GM19397 (cell line): Measurements from ENCODE around the gene ARL4A.

Source experiments
- ATAC-seq: cut with Tn5 transposase; IDR thresholded peaks from one replicate; pipeline ENCODE4 v1.9.1; 2021; ENCODE audit warnings: mild to moderate bottlenecking, moderate library complexity; ENCODE audit not compliant: unreplicated experiment

ARL4A gene

DNA sequence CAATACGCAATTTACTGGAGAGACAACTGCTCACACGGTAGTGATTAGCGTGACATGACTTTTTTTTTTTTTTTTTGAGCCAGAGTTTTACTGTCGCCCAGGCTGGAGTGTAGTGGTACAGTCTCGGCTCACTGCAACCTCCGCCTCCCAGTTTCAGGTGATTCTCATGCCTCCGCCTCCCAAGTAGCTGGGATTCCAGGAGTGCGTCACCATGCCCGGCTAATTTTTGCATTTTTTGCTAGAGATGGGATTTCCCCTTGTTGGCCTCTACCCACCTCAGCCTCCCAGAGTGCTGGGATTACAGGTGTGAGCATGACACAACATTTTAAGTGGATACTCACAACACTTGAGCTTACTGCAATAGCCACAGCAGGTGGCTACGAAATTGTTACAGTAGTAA lies 11.9 kb downstream of the ARL4A start:
- ATAC-seq, result no peak

GRCh38 chr7:12701433-12701832 lies 14.0 kb downstream of the ARL4A start:
- ATAC-seq, result no peak

- ATAC-seq, result no peak
These were observed 16.4 kb downstream of the ARL4A start for GRCh38 chr7:12703881-12704280.

DNA sequence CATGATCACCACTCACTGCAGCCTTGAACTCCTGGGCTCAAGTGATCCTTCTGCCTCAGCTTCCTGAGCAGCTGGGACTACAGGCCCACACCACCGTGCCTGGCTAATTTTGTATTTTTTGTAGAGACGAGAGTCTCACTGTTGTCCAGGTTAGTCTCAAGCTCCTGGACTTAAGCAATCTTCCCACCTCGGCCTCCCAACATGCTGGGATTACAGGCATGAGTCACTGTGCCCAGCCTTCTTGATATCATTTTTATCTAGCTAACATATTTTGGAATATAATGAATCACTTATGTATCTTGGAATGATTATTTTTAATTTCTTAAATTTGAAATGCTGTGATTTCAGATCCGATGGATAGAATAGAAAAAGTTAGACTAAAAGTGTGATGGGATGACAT lies 18.4 kb downstream of the ARL4A start:
- ATAC-seq, result no peak

GRCh38 chr7:12706900-12707536 lies 19.6 kb downstream of the ARL4A start:
- ATAC-seq, result no peak

GRCh38 chr7:12708314-12708713 lies 20.9 kb downstream of the ARL4A start:
- ATAC-seq, result no peak

DNA sequence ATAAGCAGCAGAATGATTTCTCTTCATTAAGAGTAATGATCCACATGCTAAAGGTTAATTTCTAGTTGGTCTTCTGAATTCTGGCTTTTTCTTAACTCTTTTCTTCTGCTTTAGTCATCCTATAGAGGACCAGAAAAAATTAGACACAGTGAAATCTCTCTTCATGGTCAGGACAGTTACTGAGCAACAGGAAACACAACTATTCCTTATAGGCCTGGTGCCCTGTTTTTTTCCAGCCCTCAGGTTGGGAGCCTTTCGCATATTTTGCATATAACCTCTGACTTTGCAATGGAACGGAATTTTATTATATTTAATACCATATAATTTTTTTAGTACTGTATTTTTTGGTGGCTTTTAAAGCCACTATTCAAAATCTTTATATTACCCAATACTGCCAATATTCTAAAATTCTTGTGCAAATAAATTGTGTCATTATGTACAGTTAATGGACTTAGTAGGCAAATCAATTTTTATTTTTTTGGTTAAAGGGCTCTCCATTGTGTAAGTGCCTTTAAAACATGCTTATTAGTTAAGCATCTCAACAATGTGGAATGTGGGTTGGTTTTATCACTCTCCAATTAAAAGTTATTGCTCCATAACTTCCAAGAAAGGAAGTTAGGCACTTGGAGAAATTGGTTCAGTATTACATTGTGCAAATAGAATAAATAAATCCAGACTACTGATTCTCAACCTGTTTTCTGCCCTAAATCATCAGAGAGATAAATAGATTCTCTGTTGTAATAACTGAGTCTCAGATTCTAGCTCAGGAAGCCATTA lies 22.5 kb downstream of the ARL4A start:
- ATAC-seq, result no peak

GRCh38 chr7:12711124-12711523 lies 23.7 kb downstream of the ARL4A start:
- ATAC-seq, result no peak

GRCh38 chr7:12712236-12712635 lies 24.8 kb downstream of the ARL4A start:
- ATAC-seq, result no peak

GRCh38 chr7:12713625-12714378 lies 26.4 kb downstream of the ARL4A start:
- no peak for ATAC-seq

DNA sequence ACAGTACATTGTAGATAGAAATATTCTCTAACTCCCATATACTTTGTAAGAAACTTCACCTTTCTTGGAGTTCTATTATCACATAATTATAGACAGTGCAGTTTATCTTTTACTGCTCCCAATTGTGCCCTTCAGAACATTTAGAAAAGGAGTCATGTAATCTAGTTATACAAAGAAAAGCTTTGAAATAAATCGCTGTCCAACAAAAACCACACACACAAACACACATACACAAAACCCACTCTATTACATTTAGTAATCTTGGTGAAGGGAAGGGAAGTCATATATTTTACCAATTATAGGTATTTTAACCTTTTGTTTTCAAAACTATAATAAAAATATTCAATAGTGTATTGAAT lies 26.9 kb downstream of the ARL4A start:
- ATAC-seq, result no peak

- no peak for ATAC-seq
These were observed 28.1 kb downstream of the ARL4A start for GRCh38 chr7:12715372-12716133.

- ATAC-seq, result no peak
These were observed 28.8 kb downstream of the ARL4A start for GRCh38 chr7:12716134-12716681.

DNA sequence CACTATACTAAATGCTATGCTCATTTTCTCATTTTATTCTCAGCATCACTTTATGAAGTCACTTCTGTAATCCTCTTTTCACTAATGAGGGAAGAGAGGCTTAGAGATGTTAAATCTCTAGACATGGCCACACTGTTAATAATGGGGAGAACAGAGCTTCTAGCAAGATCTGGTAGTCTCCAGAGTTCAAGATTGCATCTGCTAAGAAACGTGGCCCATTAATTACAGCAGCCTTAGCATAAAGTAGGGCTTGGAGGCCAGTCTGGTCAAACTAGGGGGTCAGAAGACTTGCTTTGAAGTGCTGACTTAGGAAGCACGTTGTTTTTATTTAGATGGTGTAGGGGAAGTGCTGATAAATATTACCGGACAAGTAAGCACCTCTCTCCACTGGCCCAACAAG lies 29.3 kb downstream of the ARL4A start:
- ATAC-seq, result no peak

DNA sequence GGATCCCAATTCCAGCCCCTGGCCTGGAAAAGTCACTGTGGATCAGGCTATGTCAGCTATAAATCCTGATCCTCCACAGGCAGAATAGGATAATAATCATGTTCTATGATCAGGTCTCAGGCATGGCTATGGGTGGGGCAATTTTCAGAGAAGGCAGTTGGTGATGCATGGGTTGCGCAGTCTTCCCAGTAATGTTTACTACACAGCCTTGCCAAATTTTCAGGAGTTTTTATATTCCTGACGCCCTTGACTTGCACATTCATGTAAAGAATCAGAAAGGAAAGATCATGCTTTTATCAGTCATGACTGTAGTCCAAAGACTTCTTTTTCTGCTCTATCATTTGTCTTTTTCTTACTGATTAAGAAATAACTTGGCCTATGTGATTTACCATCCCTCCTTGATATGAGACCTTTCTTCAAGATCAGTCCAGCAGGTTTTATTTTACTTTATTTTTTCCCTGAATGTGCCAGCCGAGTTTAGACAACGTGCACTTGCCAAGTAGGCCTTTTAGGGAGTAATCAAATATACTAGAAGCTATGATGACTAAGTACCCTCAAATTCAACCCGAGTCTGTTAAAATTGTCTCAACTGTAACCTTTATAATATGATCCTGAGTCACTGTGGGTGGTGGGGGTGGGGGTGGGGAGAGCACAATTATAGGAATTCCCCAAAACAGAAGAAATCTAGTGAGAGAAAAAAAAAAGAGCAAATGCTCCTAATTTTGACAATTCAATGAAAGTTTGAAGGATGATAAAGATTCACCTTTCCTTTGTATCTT lies 31.9 kb downstream of the ARL4A start:
- no peak for ATAC-seq

DNA sequence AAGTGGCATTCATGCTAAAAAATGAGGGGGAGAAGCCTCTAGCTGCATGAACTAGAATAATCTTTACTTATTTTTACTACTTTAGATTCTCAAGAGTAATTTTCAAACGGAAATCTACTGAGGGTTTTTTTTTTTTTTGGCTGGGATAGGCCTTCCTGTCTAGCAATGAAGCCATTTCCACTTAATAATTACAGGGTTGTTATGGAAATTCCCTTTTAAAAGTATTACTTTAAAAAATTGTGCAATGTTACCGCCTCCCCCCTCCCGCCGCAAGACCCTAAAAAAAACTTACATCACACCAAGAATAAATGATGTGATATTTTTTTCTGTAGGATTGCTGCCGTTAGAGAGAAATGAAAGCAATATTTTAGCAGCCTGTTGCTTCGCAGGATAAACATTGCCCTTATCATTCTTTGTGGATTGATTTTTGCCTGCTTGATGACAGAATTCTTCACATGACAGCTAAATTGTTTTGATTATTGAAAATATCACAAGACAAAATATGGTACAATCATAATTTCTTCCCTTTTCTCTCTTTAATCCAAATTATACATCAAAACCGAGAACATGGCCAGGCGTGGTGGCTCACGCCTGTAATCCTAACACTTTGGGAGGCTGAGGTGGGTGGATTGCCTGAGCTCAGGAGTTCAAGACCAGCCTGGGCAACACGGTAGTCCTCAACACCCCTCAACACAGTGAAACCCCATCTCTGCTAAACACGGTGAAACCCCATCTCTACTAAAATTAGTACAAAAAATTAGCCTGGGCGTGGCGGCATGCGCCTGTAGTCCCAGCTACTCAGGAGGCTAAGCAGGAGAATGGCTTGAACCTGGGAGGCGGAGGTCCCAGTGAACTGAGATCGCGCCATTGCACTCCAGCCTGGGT lies 32.8 kb downstream of the ARL4A start:
- ATAC-seq, result no peak

- no peak for ATAC-seq
These were observed 33.9 kb downstream of the ARL4A start for GRCh38 chr7:12721286-12721830.

- ATAC-seq, result no peak
These were observed 34.7 kb downstream of the ARL4A start for GRCh38 chr7:12722136-12722535.
